HG03460 (cell line): ENCODE results near the gene NOTCH2NLA.
"Not testable (repeated sequence)": the region's sequence is repeated elsewhere in the genome, so short reads cannot be mapped to it uniquely, and the experiment has no call there.

ENCODE experiments used
- ATAC-seq: cut with Tn5 transposase; IDR thresholded peaks from one replicate; pipeline ENCODE4 v1.9.1; 2021; ENCODE audit not compliant: unreplicated experiment

NOTCH2NLA gene

GRCh38 chr1:146167740-146168139 lies 61.1 kb downstream of the NOTCH2NLA start:
- not testable (repeated sequence) for ATAC-seq

GRCh38 chr1:146167273-146167672 lies 61.5 kb downstream of the NOTCH2NLA start:
- ATAC-seq: not testable (repeated sequence)

- not testable (repeated sequence) for ATAC-seq
Observed at GRCh38 chr1:146144465-146144864, 84.4 kb downstream of the NOTCH2NLA start, which contains the start of gene NBPF10. Gene NBPF10 (minus strand): TSS chr1:146144804. CDS start chr1:146144769, 35 bp downstream.
